BJ (cell line): ENCODE results near the gene DDR2. TPM values are rescaled to one million over a fixed set of nuclear protein-coding genes. Genes with fewer than 3 reads are reported as not detected.

Experiments used
- CTCF ChIA-PET: fragments of 350-600 bp; formaldehyde crosslinking; extraction: SDS; loops from one replicate; lab custom pipeline; 2021; ENCODE audit warnings: antibody characterized with exemption, inconsistent platforms; lab: Yijun Ruan, JAX
- POLR2A ChIA-PET: fragments of 300-600 bp; sonication (Branson Sonifier 250); formaldehyde crosslinking; extraction: SDS; loops from one replicate; lab custom pipeline; 2021; ENCODE audit warnings: antibody characterized with exemption; lab: Charles Lee
- DNase-seq: peaks from one replicate; pipeline ENCODE4 v3.0.0-alpha.2; 2011; ENCODE audit warnings: low read depth
- H3K27me3 ChIP-seq: 2 replicates; pipeline ENCODE4 v1.6.0; 2011; ENCODE audit warnings: low read length; ENCODE audit not compliant: control insufficient read depth, insufficient read depth
- H3K36me3 ChIP-seq: 2 replicates; pipeline ENCODE4 v1.5.1; 2011; ENCODE audit warnings: low read length; ENCODE audit not compliant: control insufficient read depth, insufficient read depth
- H3K4me3 ChIP-seq: 2 replicates; pipeline ENCODE4 v1.5.1; 2011; ENCODE audit warnings: low read depth, mild to moderate bottlenecking, control low read depth, low read length
- polyA plus RNA-seq: library from polyadenylated mRNA; depleted of rRNA; stranded (reverse); fragments of >200 nt; gene quantifications from 2 replicates; pipeline ENCODE4 v1.2.3, GENCODE V29; 2011; rRNA removed
- small RNA-seq: library from RNA; depleted of rRNA; stranded (forward); fragments of <200 nt; gene quantifications from one replicate; pipeline ENCODE3, GENCODE V24; 2012; ENCODE audit warnings: low replicate concordance, low read depth; ENCODE audit not compliant: insufficient read length
- TF ChIP-seq, protein P1 (sequence below): IDR thresholded peaks from 2 replicates; pipeline ENCODE4 v1.5.1; 2011; ENCODE audit warnings: low read depth, mild to moderate bottlenecking, control low read depth, inconsistent platforms, low read length, moderate library complexity; ENCODE audit not compliant: insufficient read depth

DDR2 gene
- polyA plus RNA-seq, 1 experiment: 282 TPM

DNA sequence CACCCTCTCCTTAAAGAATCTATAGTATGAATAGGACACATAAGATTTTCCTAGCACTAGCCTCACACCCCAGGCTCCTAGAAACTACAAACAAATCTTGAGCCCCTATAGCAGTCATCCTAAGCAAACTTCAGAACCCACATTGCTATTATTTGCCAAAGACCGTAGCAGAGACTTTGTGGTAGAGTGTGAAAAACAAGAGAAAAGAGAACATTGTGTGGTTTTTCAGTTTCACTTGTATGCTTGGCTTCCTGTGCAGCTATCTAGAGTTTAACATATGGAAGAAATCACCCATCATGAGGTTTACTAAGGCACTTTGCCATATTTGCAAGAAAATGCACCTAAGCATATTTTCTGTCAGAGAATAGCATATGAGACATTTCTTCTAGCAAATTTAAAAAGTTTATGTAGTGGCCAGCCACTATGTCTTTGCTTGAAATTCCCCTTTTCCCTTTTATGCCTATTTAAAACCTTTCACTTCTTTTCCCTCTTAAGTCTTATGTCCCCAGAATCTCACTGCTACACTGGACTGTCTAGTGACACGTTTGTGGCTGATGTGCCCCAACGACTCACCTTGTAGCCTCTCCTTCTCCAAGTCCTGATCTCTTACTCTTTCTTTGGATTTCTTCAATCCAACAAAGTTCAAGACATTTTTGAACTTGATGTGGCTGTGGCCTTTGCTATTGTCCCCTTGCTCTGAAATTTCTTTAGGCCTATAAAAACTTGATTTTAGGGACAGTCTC lies 203.1 kb downstream of the DDR2 start:
- POLR2A ChIA-PET: no interaction called here
- DNase-seq: no peak
- no peak overlapping the region for H3K4me3 ChIP-seq
- H3K27me3 ChIP-seq: peaks cover 2% of the 10 kb centered on the region; the same call in 1 of the 2 replicates
- TF ChIP-seq, protein P1, sequence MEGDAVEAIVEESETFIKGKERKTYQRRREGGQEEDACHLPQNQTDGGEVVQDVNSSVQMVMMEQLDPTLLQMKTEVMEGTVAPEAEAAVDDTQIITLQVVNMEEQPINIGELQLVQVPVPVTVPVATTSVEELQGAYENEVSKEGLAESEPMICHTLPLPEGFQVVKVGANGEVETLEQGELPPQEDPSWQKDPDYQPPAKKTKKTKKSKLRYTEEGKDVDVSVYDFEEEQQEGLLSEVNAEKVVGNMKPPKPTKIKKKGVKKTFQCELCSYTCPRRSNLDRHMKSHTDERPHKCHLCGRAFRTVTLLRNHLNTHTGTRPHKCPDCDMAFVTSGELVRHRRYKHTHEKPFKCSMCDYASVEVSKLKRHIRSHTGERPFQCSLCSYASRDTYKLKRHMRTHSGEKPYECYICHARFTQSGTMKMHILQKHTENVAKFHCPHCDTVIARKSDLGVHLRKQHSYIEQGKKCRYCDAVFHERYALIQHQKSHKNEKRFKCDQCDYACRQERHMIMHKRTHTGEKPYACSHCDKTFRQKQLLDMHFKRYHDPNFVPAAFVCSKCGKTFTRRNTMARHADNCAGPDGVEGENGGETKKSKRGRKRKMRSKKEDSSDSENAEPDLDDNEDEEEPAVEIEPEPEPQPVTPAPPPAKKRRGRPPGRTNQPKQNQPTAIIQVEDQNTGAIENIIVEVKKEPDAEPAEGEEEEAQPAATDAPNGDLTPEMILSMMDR: no peak
- CTCF ChIA-PET: interaction anchor here (0.6 kb wide), 1 partner anchor 343 kb away, joined by 3 read pairs; no protein-coding TSS in a partner anchor
- no peaks in the 10 kb centered on the region for H3K36me3 ChIP-seq

Small RNA genes within 50 kb of the gene (small RNA-seq; reads per million reads assigned to genes)
- not detected for gene RN7SL861P

Other genes with a start within 250 kb of the DDR2 start
- 0.05 TPM in 1 of 2 replicates, not detected in the other for gene SH2D1B, start 220.3 kb upstream of the DDR2 start, polyA plus RNA-seq
- gene UHMK1, start 134.6 kb upstream of the DDR2 start, polyA plus RNA-seq: 16.9 and 37.5 TPM in 2 replicates
- 33.6 and 70.4 TPM in 2 replicates for gene UAP1, start 70.7 kb upstream of the DDR2 start, polyA plus RNA-seq
- gene HSD17B7, start 158.2 kb downstream of the DDR2 start, polyA plus RNA-seq: 6.0 and 7.2 TPM in 2 replicates
- gene CCDC190, start 228.7 kb downstream of the DDR2 start, polyA plus RNA-seq: 0.31 and 0.55 TPM in 2 replicates